Subcutaneous adipose tissue (tissue), 4 donors: ENCODE data around the gene MYH16. TPM values are rescaled to one million over a fixed set of nuclear protein-coding genes. Genes with fewer than 3 reads are reported as not detected.

Source experiments
- CTCF ChIP-seq: fragments of 450-650 bp; IDR thresholded peaks from one replicate; pipeline ENCODE4 v1.5.1; 2016; ENCODE audit warnings: low read depth, mild to moderate bottlenecking, control low read depth, antibody characterized with exemption, moderate library complexity
- total RNA-seq, 4 donors: library from RNA; depleted of rRNA; stranded (reverse); fragments of >200 nt; gene quantifications; one replicate each; pipeline ENCODE4 v1.1.0, GENCODE V29; 2016

The MYH16 gene
- total RNA-seq, 4 donors from 2014 or later, result not detected

- TF ChIP-seq CTCF, result no peak
Observed at GRCh38 chr7:99301496-99301895, 28.9 kb downstream of the MYH16 start.

- TF ChIP-seq CTCF, result no peak
Observed at GRCh38 chr7:99305473-99306260, 33.0 kb downstream of the MYH16 start.

GRCh38 chr7:99308461-99309074, 35.9 kb downstream of the MYH16 start:
- TF ChIP-seq CTCF, result no peak

GRCh38 chr7:99309111-99309510, 36.5 kb downstream of the MYH16 start:
- TF ChIP-seq CTCF, result no peak

GRCh38 chr7:99310004-99310403, 37.4 kb downstream of the MYH16 start:
- no peak for TF ChIP-seq CTCF

GRCh38 chr7:99311702-99312101, 39.1 kb downstream of the MYH16 start:
- no peak for TF ChIP-seq CTCF

GRCh38 chr7:99312316-99313203, 39.9 kb downstream of the MYH16 start:
- TF ChIP-seq CTCF, result no peak
